A673 (cell line): ENCODE results near the gene LSM2. TPM values are rescaled to one million over a fixed set of nuclear protein-coding genes. Genes with fewer than 3 reads are reported as not detected.
A peak's percentile ranks its signal among the peaks of the same experiment; 100 is the strongest.
"Not testable (repeated sequence)": the region's sequence is repeated elsewhere in the genome, so short reads cannot be mapped to it uniquely, and the experiment has no call there.

Source experiments
- Bru-seq: library from RNA; stranded (reverse); fragments of 400-500 nt; gene quantifications from one replicate; lab custom pipeline; 2021; lab: Mats Ljungman, UMichigan
- BruChase-seq, 2 experiments: library from RNA; stranded (reverse); fragments of 400-500 nt; gene quantifications; one replicate each; lab custom pipeline; 2021; lab: Mats Ljungman, UMichigan
- BruUV-seq: library from RNA; stranded (reverse); fragments of 400-500 nt; replicated peaks from 2 replicates; lab custom pipeline; 2021; lab: Mats Ljungman, UMichigan
- CTCF ChIA-PET: fragments of 300-600 bp; sonication (Branson Sonifier 250); formaldehyde crosslinking; loops from one replicate; lab custom pipeline; 2022; ENCODE audit warnings: antibody characterized with exemption; lab: Charles Lee
- POLR2A ChIA-PET: fragments of 300-600 bp; sonication (Branson Sonifier 250); formaldehyde crosslinking; loops from one replicate; lab custom pipeline; 2022; ENCODE audit warnings: antibody characterized with exemption; ENCODE audit not compliant: low non-redundant PET; lab: Charles Lee
- DNase-seq: peaks from one replicate; pipeline ENCODE4 v3.0.0-alpha.2; 2015; ENCODE audit warnings: low spot score
- H3K27ac ChIP-seq: fragments of 200-600 bp; sonication (generic); 2 replicates; pipeline ENCODE4 v1.5.1; 2016; ENCODE audit warnings: mixed run types, low read depth, mild to moderate bottlenecking, mixed read lengths, antibody characterized with exemption, low read length; ENCODE audit not compliant: poor library complexity, severe bottlenecking
- H3K27me3 ChIP-seq: fragments of 200-600 bp; sonication (generic); replicated peaks from 2 replicates; pipeline ENCODE4 v1.6.1; 2017; ENCODE audit warnings: mixed run types, low read depth, mild to moderate bottlenecking, mixed read lengths, antibody characterized with exemption, low read length; ENCODE audit not compliant: insufficient read depth, poor library complexity
- H3K36me3 ChIP-seq: fragments of 200-600 bp; sonication (generic); 2 replicates; pipeline ENCODE4 v1.6.1; 2016; ENCODE audit warnings: mixed run types, mild to moderate bottlenecking, mixed read lengths, antibody characterized with exemption, low read length; ENCODE audit not compliant: insufficient read depth, poor library complexity, severe bottlenecking
- H3K4me1 ChIP-seq: fragments of 200-600 bp; sonication (generic); 2 replicates; pipeline ENCODE4 v1.6.1; 2017; ENCODE audit warnings: mixed run types, mild to moderate bottlenecking, mixed read lengths, antibody characterized with exemption, low read length; ENCODE audit not compliant: insufficient read depth, poor library complexity, severe bottlenecking
- H3K4me3 ChIP-seq: fragments of 200-600 bp; sonication (generic); 2 replicates; pipeline ENCODE4 v1.5.1; 2016; ENCODE audit warnings: low read depth, mixed run types, mild to moderate bottlenecking, mixed read lengths, low read length; ENCODE audit not compliant: poor library complexity, severe bottlenecking
- H3K9me3 ChIP-seq: fragments of 200-600 bp; sonication (generic); 2 replicates; pipeline ENCODE4 v1.6.1; 2016; ENCODE audit warnings: mixed run types, low read depth, mild to moderate bottlenecking, mixed read lengths, antibody characterized with exemption, low read length; ENCODE audit not compliant: poor library complexity, severe bottlenecking
- CTCF ChIP-seq: fragments of 300-800, 200-600 bp; sonication (generic); conservative IDR thresholded peaks from 2 replicates; pipeline ENCODE4 v1.5.1; 2017; ENCODE audit warnings: low read depth, mild to moderate bottlenecking, antibody characterized with exemption, low read length, moderate library complexity, mixed read lengths
- EZH2 ChIP-seq: fragments of 200-600 bp; sonication (generic); IDR thresholded peaks from 2 replicates; pipeline ENCODE4 v1.6.1; 2017; ENCODE audit warnings: borderline replicate concordance, low read depth, mild to moderate bottlenecking, mixed read lengths, antibody characterized with exemption, low read length; ENCODE audit not compliant: poor library complexity, severe bottlenecking
- intact Hi-C: fragments of 100-400 bp; cut with micrococcal nuclease; formaldehyde crosslinking; loops from one replicate; pipeline ENCODE4 v1.10.0; 2022; ENCODE audit not compliant: unreplicated experiment
- long read RNA-seq: library from polyadenylated mRNA; stranded (forward); transcript quantifications from one replicate; pipeline ENCODE4 v2.0.0, GENCODE V29; 2022
- total RNA-seq: library from RNA; stranded (reverse); gene quantifications from 2 replicates; pipeline ENCODE4 v1.2.3, GENCODE V29; 2021

Gene LSM2
- total RNA-seq, result 99.8 and 104 TPM in 2 replicates
- percentile 72 among the genes with signal in this experiment for Bru-seq, nascent RNA
- BruChase-seq, experiment 1, labeled RNA remaining after a 2-hour chase, result percentile 72 among the genes with signal in this experiment
- BruChase-seq, experiment 2, labeled RNA remaining after a 6-hour chase, result percentile 79 among the genes with signal in this experiment
- long read RNA-seq, transcript LSM2-208 (5 exons, 876 nt), result major isoform, 103 of 112 reads
- long read RNA-seq, partial matches to known transcripts, result 1 of 112 reads
- long read RNA-seq, other reads (novel, unspliced or antisense), result 5 of 112 reads

GRCh38 chr6:31806470-31807272 lies at the start of gene LSM2:
Gene LSM2, minus strand, starts transcription at chr6:31806966. Its CDS starts 209 bp downstream, at chr6:31806757.
- Histone ChIP-seq H3K27me3 (no peaks in the 10 kb centered on the region), H3K27ac (peak within 1 kb of the TSS; percentile 91), H3K4me1 (no peaks in the 10 kb centered on the region), H3K9me3 (no peaks in the 10 kb centered on the region), H3K36me3 (peaks cover 13% of the 10 kb centered on the region), H3K4me3 (peak within 1 kb of the TSS; percentile 66)
- intact Hi-C loops, result no loop called here
- ChIA-PET CTCF (interaction anchor here (0.6 to 1.1 kb wide), 7 partner anchors 9 to 408 kb away, joined by 3 to 7 read pairs (median 3); partner anchors contain the start of genes HSPA1A, HSPA1L and VARS1), POLR2A (interaction anchor here (0.6 to 1.3 kb wide), 4 partner anchors 9 to 103 kb away, joined by 3 to 12 read pairs (median 5); partner anchors contain the start of genes ABHD16A, HSPA1A, HSPA1B and HSPA1L)
- no TSS peak for BruUV-seq
- DNase-seq, result peak; percentile 98
- peak; percentile 47 for TF ChIP-seq CTCF
- no peak for TF ChIP-seq EZH2

- POLR2A ChIA-PET, H3K27me3 ChIP-seq, BruUV-seq, H3K9me3 ChIP-seq, H3K4me1 ChIP-seq, intact Hi-C loops, H3K4me3 ChIP-seq, H3K36me3 ChIP-seq, CTCF ChIA-PET, H3K27ac ChIP-seq, DNase-seq: not testable (repeated sequence)
These were observed 45.4 kb upstream of the LSM2 start for GRCh38 chr6:31851980-31852718.

- POLR2A ChIA-PET, result no interaction called here
These were observed 44.7 kb upstream of the LSM2 start for GRCh38 chr6:31851485-31851832.

More at GRCh38 chr6:31851485-31851832, 44.7 kb upstream of the LSM2 start:
- H3K9me3 ChIP-seq, result no peaks in the 10 kb centered on the region
- H3K4me1 ChIP-seq, result no peaks in the 10 kb centered on the region
- DNase-seq, result no peak
- intact Hi-C loops, result no loop called here
- H3K4me3 ChIP-seq, result no peak overlapping the region
- no peak overlapping the region for H3K27ac ChIP-seq
- CTCF ChIA-PET, result no interaction called here
- no TSS peak for BruUV-seq
- no peaks in the 10 kb centered on the region for H3K27me3 ChIP-seq
- TF ChIP-seq EZH2, result no peak
- no peak for TF ChIP-seq CTCF
- no peaks in the 10 kb centered on the region for H3K36me3 ChIP-seq
